ENCODE data around the gene RGL4.

RGL4 gene

DNA sequence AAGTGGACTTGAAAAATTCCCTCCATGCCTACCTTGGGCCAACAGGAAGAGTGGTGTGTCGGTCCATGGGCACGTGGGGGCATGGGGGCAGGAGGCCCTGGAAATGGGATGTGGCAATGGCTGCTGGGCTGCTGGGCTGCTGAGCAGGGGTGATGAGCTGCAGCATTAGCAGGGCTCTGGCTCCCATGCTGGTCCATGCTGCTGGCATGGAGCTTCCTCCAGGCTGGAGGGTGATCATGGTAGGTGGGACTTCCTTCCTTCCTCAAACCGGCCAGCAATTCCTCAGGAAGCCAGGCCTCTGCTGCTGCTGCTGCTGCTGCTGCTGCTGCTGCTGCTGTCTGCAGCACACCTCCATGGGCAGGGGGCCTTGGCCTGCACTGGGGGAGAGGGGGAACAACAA, 4.3 kb downstream of the RGL4 start:
- TF ChIP-seq, protein P1, sequence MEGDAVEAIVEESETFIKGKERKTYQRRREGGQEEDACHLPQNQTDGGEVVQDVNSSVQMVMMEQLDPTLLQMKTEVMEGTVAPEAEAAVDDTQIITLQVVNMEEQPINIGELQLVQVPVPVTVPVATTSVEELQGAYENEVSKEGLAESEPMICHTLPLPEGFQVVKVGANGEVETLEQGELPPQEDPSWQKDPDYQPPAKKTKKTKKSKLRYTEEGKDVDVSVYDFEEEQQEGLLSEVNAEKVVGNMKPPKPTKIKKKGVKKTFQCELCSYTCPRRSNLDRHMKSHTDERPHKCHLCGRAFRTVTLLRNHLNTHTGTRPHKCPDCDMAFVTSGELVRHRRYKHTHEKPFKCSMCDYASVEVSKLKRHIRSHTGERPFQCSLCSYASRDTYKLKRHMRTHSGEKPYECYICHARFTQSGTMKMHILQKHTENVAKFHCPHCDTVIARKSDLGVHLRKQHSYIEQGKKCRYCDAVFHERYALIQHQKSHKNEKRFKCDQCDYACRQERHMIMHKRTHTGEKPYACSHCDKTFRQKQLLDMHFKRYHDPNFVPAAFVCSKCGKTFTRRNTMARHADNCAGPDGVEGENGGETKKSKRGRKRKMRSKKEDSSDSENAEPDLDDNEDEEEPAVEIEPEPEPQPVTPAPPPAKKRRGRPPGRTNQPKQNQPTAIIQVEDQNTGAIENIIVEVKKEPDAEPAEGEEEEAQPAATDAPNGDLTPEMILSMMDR (IDR thresholded peaks at IDR 0.05): no peak
- H3K27ac ChIP-seq: no peak overlapping the region
- H3K27me3 ChIP-seq: no peaks in the 10 kb centered on the region
- DNase-seq: no peak
- no peak overlapping the region for H3K4me3 ChIP-seq
- H3K9me3 ChIP-seq: no peaks in the 10 kb centered on the region
- H3K4me1 ChIP-seq: no peaks in the 10 kb centered on the region
- intact Hi-C loops (cut with DNase I; ENCODE audit: low total_unique reads): no loop called here
- H3K36me3 ChIP-seq: peaks cover 23 to 87% (median 55%) of the 10 kb centered on the region in 3 donors

DNA sequence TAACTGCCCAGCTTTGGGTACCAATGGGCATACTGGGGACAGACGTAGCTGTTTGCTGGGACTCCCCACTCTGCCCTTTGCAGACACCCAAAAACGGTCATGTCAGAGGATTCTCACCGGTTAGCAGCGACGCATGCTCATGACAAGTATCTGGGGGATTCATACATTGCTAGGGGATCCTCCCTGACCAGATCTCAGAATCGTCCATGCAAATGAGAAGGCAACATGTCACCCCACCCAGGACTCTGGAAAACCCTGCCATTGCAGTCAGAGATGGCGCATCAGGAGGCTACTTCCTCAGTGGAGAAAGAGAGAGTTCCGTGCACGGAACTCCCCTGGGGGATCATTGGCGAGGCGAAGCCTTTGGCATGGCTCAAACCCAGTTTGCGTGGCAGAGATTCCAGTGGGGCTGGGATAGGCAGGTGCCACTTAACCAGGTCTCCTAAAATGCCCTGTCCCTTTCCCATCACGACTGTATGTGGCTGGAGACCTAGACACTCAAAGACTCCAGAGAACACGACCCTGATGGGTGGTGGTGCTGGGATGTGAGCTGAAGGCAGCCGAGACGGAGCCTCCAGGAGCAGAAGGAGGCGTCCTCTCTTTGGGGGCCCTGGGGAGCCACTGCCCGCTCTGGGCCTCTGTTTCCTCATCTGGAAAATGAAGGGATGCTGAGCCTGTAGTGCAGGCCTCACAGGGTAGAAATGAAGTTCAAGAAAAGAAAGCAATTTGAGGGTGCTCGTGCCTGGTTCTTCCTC, 4.9 kb downstream of the RGL4 start:
- Histone ChIP-seq H3K9me3 (no peaks in the 10 kb centered on the region), H3K36me3 (peaks cover 25 to 87% (median 61%) of the 10 kb centered on the region in 3 donors), H3K27ac (no peak overlapping the region), H3K4me3 (no peak overlapping the region), H3K4me1 (no peaks in the 10 kb centered on the region), H3K27me3 (no peaks in the 10 kb centered on the region)
- TF ChIP-seq, protein P1 (IDR thresholded peaks at IDR 0.05): no peak
- intact Hi-C loops (cut with DNase I; ENCODE audit: low total_unique reads): no loop called here
- no peak for DNase-seq

DNA sequence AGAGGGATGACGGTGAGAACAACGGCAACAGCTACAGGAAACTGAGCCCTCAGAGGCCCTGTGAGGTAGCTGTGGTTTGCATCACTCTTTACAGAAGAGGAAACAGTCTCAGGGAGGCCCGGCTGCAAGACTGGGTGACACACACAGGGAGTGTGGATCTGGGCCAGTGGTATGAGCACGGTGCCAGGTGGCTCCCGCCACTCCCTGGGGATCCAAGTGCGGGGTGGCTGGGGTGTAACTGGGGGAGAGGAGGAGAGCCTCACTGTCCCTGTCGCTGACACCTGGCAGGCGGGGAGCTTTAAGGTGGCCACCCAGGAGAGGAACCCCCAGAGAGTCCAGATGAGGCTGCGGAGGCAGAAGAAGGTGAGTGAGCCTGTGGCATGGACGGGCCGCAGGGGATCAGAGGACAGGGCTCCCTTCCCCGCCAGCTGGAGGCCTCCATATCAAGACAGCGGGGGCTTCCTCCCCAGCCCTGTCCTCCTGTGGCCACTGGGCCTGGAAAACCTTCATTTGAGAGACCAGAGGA, 5.6 kb downstream of the RGL4 start:
- TF ChIP-seq, protein P1 (IDR thresholded peaks at IDR 0.05): no peak
- Histone ChIP-seq H3K4me3 (no peak overlapping the region), H3K27me3 (no peaks in the 10 kb centered on the region), H3K9me3 (no peaks in the 10 kb centered on the region), H3K36me3 (peaks cover 31 to 91% (median 67%) of the 10 kb centered on the region in 3 donors), H3K27ac (no peak overlapping the region), H3K4me1 (no peaks in the 10 kb centered on the region)
- no peak for DNase-seq
- intact Hi-C loops (cut with DNase I; ENCODE audit: low total_unique reads): no loop called here

DNA sequence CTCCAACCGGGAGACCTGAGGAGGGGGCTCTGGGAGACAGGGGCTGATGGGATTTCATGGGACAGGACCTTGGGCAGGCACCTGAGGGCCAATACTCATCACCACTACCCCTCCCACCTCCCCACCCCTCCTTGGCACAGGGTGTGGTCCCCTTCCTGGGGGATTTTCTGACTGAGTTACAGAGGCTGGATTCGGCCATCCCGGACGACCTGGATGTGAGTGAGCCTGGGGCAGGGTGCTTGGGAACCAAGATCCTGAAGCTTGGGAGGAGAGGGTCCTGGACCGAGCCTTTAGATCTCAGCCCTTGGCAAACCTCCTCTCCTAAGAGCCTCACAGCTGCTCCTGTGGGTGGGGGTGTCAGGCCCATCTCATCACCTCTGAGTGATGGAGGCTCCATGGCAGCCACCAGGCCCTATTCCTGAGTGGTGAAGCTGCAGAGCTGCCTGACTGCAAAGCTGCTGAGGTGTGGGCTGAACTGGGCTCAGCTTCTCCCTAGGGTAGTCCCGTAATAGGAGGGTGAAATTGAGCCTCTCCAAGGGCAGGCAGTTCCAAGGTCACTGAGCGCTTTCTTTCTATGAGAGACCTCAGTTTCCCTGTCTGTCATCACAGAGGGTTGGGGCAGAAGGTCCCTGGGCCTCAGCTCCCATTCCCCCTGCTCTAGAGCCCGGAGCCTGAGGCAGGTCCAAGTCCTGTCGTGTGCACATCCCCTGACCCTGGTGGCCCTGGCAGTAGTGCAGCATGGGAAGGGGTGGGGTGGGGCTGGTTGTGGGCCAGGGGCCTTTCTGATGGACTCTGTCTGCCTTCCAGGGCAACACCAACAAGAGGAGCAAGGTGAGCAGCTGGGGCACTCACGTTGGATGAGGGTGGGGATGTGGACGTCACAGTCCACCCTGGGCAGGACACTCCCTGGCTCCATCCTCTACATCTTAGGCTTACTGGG, 6.5 kb downstream of the RGL4 start:
- Histone ChIP-seq H3K27ac (no peak overlapping the region), H3K9me3 (no peaks in the 10 kb centered on the region), H3K36me3 (peaks cover 35 to 94% (median 76%) of the 10 kb centered on the region in 3 donors), H3K4me3 (no peak overlapping the region), H3K4me1 (no peaks in the 10 kb centered on the region), H3K27me3 (no peaks in the 10 kb centered on the region)
- no peak for DNase-seq
- intact Hi-C loops (cut with DNase I; ENCODE audit: low total_unique reads): no loop called here
- TF ChIP-seq, protein P1 (IDR thresholded peaks at IDR 0.05): no peak

DNA sequence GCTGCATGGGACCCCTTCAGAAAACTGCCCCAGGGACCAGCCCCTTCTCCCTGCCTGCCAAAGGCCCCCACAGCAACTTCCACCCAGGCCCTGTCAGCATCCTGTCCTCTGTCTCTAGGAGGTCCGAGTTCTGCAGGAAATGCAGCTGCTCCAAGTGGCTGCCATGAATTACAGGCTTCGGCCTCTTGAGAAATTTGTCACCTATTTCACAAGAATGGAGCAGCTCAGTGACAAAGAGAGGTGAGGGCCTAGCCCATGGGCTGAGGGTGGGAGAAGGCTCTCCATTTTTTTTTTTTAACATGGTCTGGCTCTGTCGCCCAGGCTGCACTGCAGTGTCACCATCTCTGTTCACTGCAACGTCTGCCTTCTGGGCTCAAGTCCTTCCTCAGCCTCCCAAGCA, 7.3 kb downstream of the RGL4 start:
- TF ChIP-seq, protein P1 (IDR thresholded peaks at IDR 0.05): no peak
- Histone ChIP-seq H3K27ac (no peak overlapping the region), H3K4me1 (no peaks in the 10 kb centered on the region), H3K36me3 (peaks cover 35 to 92% (median 73%) of the 10 kb centered on the region in 3 donors), H3K4me3 (no peak overlapping the region), H3K9me3 (no peaks in the 10 kb centered on the region), H3K27me3 (no peaks in the 10 kb centered on the region)
- DNase-seq: no peak
- intact Hi-C loops (cut with DNase I; ENCODE audit: low total_unique reads): no loop called here
